Measurements from ENCODE around the gene PRRT1B.

DNA sequence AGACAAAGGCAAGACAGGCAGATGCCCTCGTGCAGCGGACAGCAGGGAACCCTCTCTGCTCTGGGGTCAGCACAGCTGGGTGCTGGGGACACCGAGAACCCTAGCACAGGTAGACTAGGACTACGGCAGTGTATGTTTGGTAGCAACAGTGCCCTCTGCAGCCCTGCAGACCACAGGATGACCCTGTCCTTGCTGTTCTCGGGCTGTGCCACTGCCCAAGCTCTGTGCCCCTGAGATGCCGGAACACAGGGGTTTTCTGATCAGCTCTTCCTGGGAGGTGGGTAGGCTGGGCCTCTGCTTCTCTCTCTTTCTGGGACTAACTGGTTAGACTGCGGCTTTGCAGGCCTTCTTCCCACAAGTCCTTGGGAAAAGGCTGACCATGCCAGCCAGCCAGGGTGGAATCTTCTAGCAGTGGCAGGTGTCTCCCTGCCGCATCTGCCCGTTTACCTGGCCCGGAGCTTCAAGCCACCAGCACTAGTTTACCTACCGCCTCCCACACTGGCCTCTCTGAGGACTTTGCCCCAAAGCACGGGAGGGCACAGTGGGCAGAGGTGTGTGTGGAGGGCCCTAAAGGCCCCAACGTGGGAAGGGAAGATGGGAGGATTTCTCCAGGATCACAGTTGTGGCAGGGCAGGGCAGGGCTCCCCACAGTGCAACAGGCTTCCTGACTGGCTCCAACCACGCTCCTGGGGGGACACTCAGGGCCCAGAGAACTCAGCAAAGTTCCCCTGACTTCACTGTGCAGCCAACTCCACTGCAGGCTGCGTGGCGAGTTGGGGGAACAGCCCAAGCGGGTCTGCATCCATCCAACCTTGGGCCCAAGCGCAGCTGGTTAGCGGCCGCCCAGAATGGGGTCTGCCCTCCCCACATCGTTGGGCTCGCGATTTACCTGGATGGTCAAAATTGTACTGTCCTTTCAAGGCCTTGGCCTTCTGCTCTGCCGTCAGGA lies 15.5 kb upstream of the PRRT1B start:
- TF ChIP-seq, protein P1, sequence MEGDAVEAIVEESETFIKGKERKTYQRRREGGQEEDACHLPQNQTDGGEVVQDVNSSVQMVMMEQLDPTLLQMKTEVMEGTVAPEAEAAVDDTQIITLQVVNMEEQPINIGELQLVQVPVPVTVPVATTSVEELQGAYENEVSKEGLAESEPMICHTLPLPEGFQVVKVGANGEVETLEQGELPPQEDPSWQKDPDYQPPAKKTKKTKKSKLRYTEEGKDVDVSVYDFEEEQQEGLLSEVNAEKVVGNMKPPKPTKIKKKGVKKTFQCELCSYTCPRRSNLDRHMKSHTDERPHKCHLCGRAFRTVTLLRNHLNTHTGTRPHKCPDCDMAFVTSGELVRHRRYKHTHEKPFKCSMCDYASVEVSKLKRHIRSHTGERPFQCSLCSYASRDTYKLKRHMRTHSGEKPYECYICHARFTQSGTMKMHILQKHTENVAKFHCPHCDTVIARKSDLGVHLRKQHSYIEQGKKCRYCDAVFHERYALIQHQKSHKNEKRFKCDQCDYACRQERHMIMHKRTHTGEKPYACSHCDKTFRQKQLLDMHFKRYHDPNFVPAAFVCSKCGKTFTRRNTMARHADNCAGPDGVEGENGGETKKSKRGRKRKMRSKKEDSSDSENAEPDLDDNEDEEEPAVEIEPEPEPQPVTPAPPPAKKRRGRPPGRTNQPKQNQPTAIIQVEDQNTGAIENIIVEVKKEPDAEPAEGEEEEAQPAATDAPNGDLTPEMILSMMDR (IDR thresholded peaks at IDR 0.05): no peak
- TF ChIP-seq POLR2A (IDR thresholded peaks at IDR 0.05): no peak
- no peak for TF ChIP-seq EP300 (IDR thresholded peaks at IDR 0.05)
